ENCODE results near the gene IQSEC1. TPM values are rescaled to one million over a fixed set of nuclear protein-coding genes. Genes with fewer than 3 reads are reported as not detected.

IQSEC1 gene
- total RNA-seq, 1 donor: 22.1 TPM

DNA sequence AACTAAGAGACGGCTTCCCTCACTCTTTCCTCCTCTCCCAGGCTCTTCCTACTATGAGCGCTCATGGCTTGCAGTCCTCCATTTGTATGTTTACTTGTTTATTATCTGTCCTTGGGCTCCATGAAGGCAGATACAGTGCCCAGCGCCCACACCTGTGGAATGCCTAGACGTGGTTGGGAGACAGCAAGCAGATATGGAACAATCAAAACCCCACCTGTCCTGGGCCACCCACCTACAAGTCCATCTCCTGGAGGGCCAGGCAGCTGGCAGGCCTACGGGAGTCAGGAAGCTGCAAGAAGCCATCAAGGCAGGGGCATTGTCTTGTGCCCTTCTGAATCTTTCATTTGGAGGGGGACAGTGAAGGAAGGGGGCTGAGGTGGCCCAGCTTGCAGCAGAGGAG lies 104.7 kb downstream of the IQSEC1 start:
- Histone ChIP-seq H3K4me2 (ENCODE audit: insufficient read depth, low read length) (no peak overlapping the region), H4K20me1 (ENCODE audit: insufficient read depth, low read length) (peaks cover 35% of the 10 kb centered on the region), H3K36me3 (ENCODE audit: insufficient read depth, low read length) (no peaks in the 10 kb centered on the region), H3K4me3 (ENCODE audit: insufficient read depth, low read length) (no peak overlapping the region), H3K79me2 (ENCODE audit: insufficient read depth, low read length) (peaks cover 40% of the 10 kb centered on the region), H3K27me3 (ENCODE audit: insufficient read depth, low read length) (no peaks in the 10 kb centered on the region), H3K4me1 (ENCODE audit: insufficient read depth, low read length) (peaks cover 10% of the 10 kb centered on the region), H2AFZ (ENCODE audit: low read length) (no peak overlapping the region), H3K27ac (ENCODE audit: low read depth, low read length) (no peak overlapping the region), H3K9me3 (ENCODE audit: low read depth, low read length) (no peaks in the 10 kb centered on the region)
- no peak for TF ChIP-seq CTCF (IDR thresholded peaks at IDR 0.05; ENCODE audit: extremely low read depth, low read depth, low read length)
- DNase-seq (ENCODE audit: insufficient read length, low spot score, missing footprints): no peak

- Histone ChIP-seq H3K27ac (ENCODE audit: low read depth, low read length) (peak overlapping the region; percentile 67), H3K79me2 (ENCODE audit: insufficient read depth, low read length) (peaks cover 47% of the 10 kb centered on the region), H3K4me2 (ENCODE audit: insufficient read depth, low read length) (peak overlapping the region; percentile 92), H3K36me3 (ENCODE audit: insufficient read depth, low read length) (no peaks in the 10 kb centered on the region), H3K9me3 (ENCODE audit: low read depth, low read length) (no peaks in the 10 kb centered on the region), H2AFZ (ENCODE audit: low read length) (peak overlapping the region; percentile 97), H4K20me1 (ENCODE audit: insufficient read depth, low read length) (peaks cover 43% of the 10 kb centered on the region), H3K27me3 (ENCODE audit: insufficient read depth, low read length) (no peaks in the 10 kb centered on the region), H3K4me3 (ENCODE audit: insufficient read depth, low read length) (peak overlapping the region; percentile 89), H3K4me1 (ENCODE audit: insufficient read depth, low read length) (peaks cover 10% of the 10 kb centered on the region)
- no peak for TF ChIP-seq CTCF (IDR thresholded peaks at IDR 0.05; ENCODE audit: extremely low read depth, low read depth, low read length)
- DNase-seq (ENCODE audit: insufficient read length, low spot score, missing footprints): peak; percentile 100
These were observed 105.5 kb downstream of the IQSEC1 start for GRCh38 chr3:12967606-12968351.

DNA sequence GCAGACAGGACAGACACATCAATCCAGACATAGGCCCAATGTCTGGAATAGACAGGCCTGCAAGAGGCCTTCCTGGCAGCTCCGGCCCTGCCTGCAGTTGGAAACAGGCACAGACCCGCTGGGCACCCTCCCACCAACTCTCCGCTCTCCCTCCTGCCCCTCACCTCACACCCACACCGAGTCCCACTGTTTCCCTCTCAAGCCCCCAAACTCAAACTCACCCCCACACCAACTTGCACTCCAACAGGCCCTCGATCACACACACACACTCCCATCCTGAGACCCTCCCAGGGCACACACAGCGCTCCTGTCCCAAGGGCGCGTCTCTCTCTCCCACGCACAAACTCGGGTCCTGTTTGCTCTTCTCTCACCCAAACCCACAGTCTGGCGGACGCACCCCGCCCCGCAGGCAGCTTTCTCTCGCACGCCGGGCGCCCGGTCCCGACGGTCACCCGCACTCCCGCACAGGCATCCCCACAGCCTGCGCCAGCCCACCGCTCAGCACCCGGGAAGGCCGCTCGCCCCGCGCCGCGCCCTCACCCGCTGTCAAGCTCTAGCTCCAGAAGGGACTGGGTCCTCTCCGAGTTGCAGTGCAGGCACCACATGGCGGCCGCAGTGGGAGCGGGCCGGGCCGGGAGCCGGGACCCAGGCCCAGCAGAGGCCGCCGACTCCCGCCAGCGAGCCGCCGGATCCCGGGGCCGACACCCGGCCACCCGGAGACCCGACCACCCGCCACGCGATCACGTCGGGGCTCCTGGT lies 106.2 kb downstream of the IQSEC1 start:
- Histone ChIP-seq H3K27me3 (ENCODE audit: insufficient read depth, low read length) (no peaks in the 10 kb centered on the region), H3K4me1 (ENCODE audit: insufficient read depth, low read length) (peaks cover 15% of the 10 kb centered on the region), H3K4me2 (ENCODE audit: insufficient read depth, low read length) (peak overlapping the region; percentile 92), H3K27ac (ENCODE audit: low read depth, low read length) (peak overlapping the region; percentile 67), H3K79me2 (ENCODE audit: insufficient read depth, low read length) (peaks cover 52% of the 10 kb centered on the region), H3K9me3 (ENCODE audit: low read depth, low read length) (no peaks in the 10 kb centered on the region), H3K4me3 (ENCODE audit: insufficient read depth, low read length) (peak overlapping the region; percentile 89), H4K20me1 (ENCODE audit: insufficient read depth, low read length) (peaks cover 49% of the 10 kb centered on the region), H2AFZ (ENCODE audit: low read length) (peak overlapping the region; percentile 77), H3K36me3 (ENCODE audit: insufficient read depth, low read length) (no peaks in the 10 kb centered on the region)
- no peak for DNase-seq (ENCODE audit: insufficient read length, low spot score, missing footprints)
- TF ChIP-seq CTCF (IDR thresholded peaks at IDR 0.05; ENCODE audit: extremely low read depth, low read depth, low read length): no peak
